Osteocyte (in vitro differentiated cells): ENCODE measurements around the gene CDH12. TPM values are rescaled to one million over a fixed set of nuclear protein-coding genes. Genes with fewer than 3 reads are reported as not detected.

Experiments
- DNase-seq: peaks from one replicate; pipeline ENCODE4 v3.0.0; 2021; ENCODE audit warnings: mixed read lengths; ENCODE audit not compliant: unreplicated experiment; ENCODE audit errors: extremely low spot score
- H3K27ac Mint-ChIP-seq: one replicate; pipeline ENCODE4 v1.8.0; 2021; ENCODE audit warnings: mild to moderate bottlenecking, mixed read lengths; ENCODE audit not compliant: unreplicated experiment
- H3K27me3 Mint-ChIP-seq: one replicate; pipeline ENCODE4 v1.8.0; 2021; ENCODE audit warnings: mixed read lengths; ENCODE audit not compliant: unreplicated experiment
- H3K36me3 Mint-ChIP-seq: one replicate; pipeline ENCODE4 v1.8.0; 2021; ENCODE audit warnings: mixed read lengths; ENCODE audit not compliant: unreplicated experiment
- H3K4me1 Mint-ChIP-seq: one replicate; pipeline ENCODE4 v1.8.0; 2021; ENCODE audit warnings: mixed read lengths; ENCODE audit not compliant: unreplicated experiment
- H3K4me3 Mint-ChIP-seq: one replicate; pipeline ENCODE4 v1.8.0; 2021; ENCODE audit warnings: mild to moderate bottlenecking, moderate library complexity, mixed read lengths; ENCODE audit not compliant: unreplicated experiment
- H3K9me3 Mint-ChIP-seq: one replicate; pipeline ENCODE4 v1.8.0; 2021; ENCODE audit warnings: mixed read lengths; ENCODE audit not compliant: unreplicated experiment
- CTCF ChIP-seq: fragments of 200-600 bp; sonication (generic); IDR thresholded peaks from 2 replicates; pipeline ENCODE4 v1.5.0; 2021; ENCODE audit warnings: antibody characterized with exemption, mild to moderate bottlenecking, moderate library complexity
- long read RNA-seq: library from polyadenylated mRNA; unstranded; transcript quantifications from one replicate; pipeline ENCODE4 v2.0.0, GENCODE V29; 2021
- total RNA-seq: library from RNA; stranded (reverse); gene quantifications from 2 replicates; pipeline ENCODE4 v1.2.1, GENCODE V29; 2021

CDH12 gene
- total RNA-seq, result not detected in 2 replicates
- long read RNA-seq, result 0 reads

- H3K27ac Mint-ChIP-seq, result no peak within 1 kb of the TSS
- H3K27me3 Mint-ChIP-seq, result peaks cover 71% of the 10 kb centered on the region
- peak within 1 kb of the TSS; percentile 68 for H3K4me3 Mint-ChIP-seq
- DNase-seq, result no peak
- peaks cover 13% of the 10 kb centered on the region for H3K4me1 Mint-ChIP-seq
- no peaks in the 10 kb centered on the region for H3K36me3 Mint-ChIP-seq
- H3K9me3 Mint-ChIP-seq, result no peaks in the 10 kb centered on the region
- no peak for TF ChIP-seq CTCF
Observed at GRCh38 chr5:22852807-22853660, at the start of gene CDH12. Gene CDH12, minus strand, starts transcription at chr5:22853344.

- Mint-ChIP-seq H3K27me3 (no peaks in the 10 kb centered on the region), H3K9me3 (no peaks in the 10 kb centered on the region), H3K27ac (no peak overlapping the region), H3K4me1 (peaks cover 5% of the 10 kb centered on the region), H3K36me3 (no peaks in the 10 kb centered on the region), H3K4me3 (no peak overlapping the region)
- TF ChIP-seq CTCF, result no peak
- DNase-seq, result no peak
Observed at GRCh38 chr5:22901885-22902284, 48.7 kb upstream of the CDH12 start.

- DNase-seq, result no peak
- H3K36me3 Mint-ChIP-seq, result no peaks in the 10 kb centered on the region
- TF ChIP-seq CTCF, result no peak
- no peaks in the 10 kb centered on the region for H3K27me3 Mint-ChIP-seq
- H3K9me3 Mint-ChIP-seq, result no peaks in the 10 kb centered on the region
- H3K27ac Mint-ChIP-seq, result no peak overlapping the region
- H3K4me3 Mint-ChIP-seq, result no peak overlapping the region
- H3K4me1 Mint-ChIP-seq, result peaks cover 14% of the 10 kb centered on the region
Observed at GRCh38 chr5:22900801-22901310, 47.7 kb upstream of the CDH12 start.

GRCh38 chr5:22899341-22899740, 46.2 kb upstream of the CDH12 start:
- Mint-ChIP-seq H3K27ac (no peak overlapping the region), H3K4me1 (peaks cover 20% of the 10 kb centered on the region), H3K36me3 (peaks cover 2% of the 10 kb centered on the region), H3K27me3 (no peaks in the 10 kb centered on the region), H3K4me3 (no peak overlapping the region), H3K9me3 (no peaks in the 10 kb centered on the region)
- no peak for DNase-seq
- no peak for TF ChIP-seq CTCF

GRCh38 chr5:22896152-22896551, 43.0 kb upstream of the CDH12 start:
- Mint-ChIP-seq H3K27ac (no peak overlapping the region), H3K36me3 (peaks cover 2% of the 10 kb centered on the region), H3K27me3 (no peaks in the 10 kb centered on the region), H3K4me3 (no peak overlapping the region), H3K4me1 (peaks cover 24% of the 10 kb centered on the region), H3K9me3 (no peaks in the 10 kb centered on the region)
- no peak for DNase-seq
- TF ChIP-seq CTCF, result no peak
